Stimulated activated CD8-positive, alpha-beta memory T cell treated with anti-CD3 and anti-CD28 coated beads, Interleukin-7, amount 100 ng/mL, for 48 hours (primary cell): ENCODE measurements around the gene PRKN.

ENCODE experiments used
- DNase-seq, 2 donors: peaks; one replicate each; pipeline ENCODE4 v3.0.0-alpha.2; 2020; ENCODE audit warnings: low read depth in 1 of 2; ENCODE audit errors: extremely low read depth in 1 of 2

PRKN gene

GRCh38 chr6:162256361-162256760 is 471.2 kb downstream of the PRKN start:
- no peak for DNase-seq

GRCh38 chr6:162251257-162251656 is 476.3 kb downstream of the PRKN start:
- DNase-seq, result no peak

GRCh38 chr6:162249907-162250642 is 477.5 kb downstream of the PRKN start:
- DNase-seq, result no peak

GRCh38 chr6:162245830-162246420 is 481.6 kb downstream of the PRKN start:
- no peak for DNase-seq

- no peak for DNase-seq
Measured at GRCh38 chr6:162244031-162244430, 483.5 kb downstream of the PRKN start.

- DNase-seq, result no peak
Measured at GRCh38 chr6:162242915-162243314, 484.7 kb downstream of the PRKN start.

- DNase-seq, result no peak
Measured at GRCh38 chr6:162239330-162239729, 488.2 kb downstream of the PRKN start.

- no peak for DNase-seq
Measured at GRCh38 chr6:162238675-162239074, 488.9 kb downstream of the PRKN start.

- no peak for DNase-seq
Measured at GRCh38 chr6:162237331-162237730, 490.2 kb downstream of the PRKN start.

- no peak for DNase-seq
Measured at GRCh38 chr6:162234631-162235030, 492.9 kb downstream of the PRKN start.

GRCh38 chr6:162230147-162230752 is 497.3 kb downstream of the PRKN start:
- DNase-seq, result no peak

GRCh38 chr6:162229093-162229492 is 498.5 kb downstream of the PRKN start:
- DNase-seq, result no peak

- no peak for DNase-seq
Measured at GRCh38 chr6:162226803-162227202, 500.8 kb downstream of the PRKN start.

- no peak for DNase-seq
Measured at GRCh38 chr6:162222521-162222920, 505.0 kb downstream of the PRKN start.

GRCh38 chr6:162220876-162221275 is 506.7 kb downstream of the PRKN start:
- no peak for DNase-seq

- no peak for DNase-seq
Measured at GRCh38 chr6:162219266-162219665, 508.3 kb downstream of the PRKN start.

GRCh38 chr6:162217811-162218493 is 509.6 kb downstream of the PRKN start:
- no peak for DNase-seq

GRCh38 chr6:162217058-162217457 is 510.5 kb downstream of the PRKN start:
- DNase-seq, result no peak

GRCh38 chr6:162211777-162212176 is 515.8 kb downstream of the PRKN start:
- DNase-seq, result no peak

GRCh38 chr6:162211022-162211421 is 516.5 kb downstream of the PRKN start:
- DNase-seq, result no peak

- no peak for DNase-seq
Measured at GRCh38 chr6:162203287-162203686, 524.3 kb downstream of the PRKN start.
